ENCODE measurements around the gene ADA. TPM values are rescaled to one million over a fixed set of nuclear protein-coding genes. Genes with fewer than 3 reads are reported as not detected.

The ADA gene
- total RNA-seq, 1 experiment from 2014 or later = 41.4 TPM

Other genes starting within 250 kb of the ADA start
- 5.8 and 12.9 TPM in 2 replicates for gene TTPAL, start 175.8 kb downstream of the ADA start, total RNA-seq (2014; rRNA removed; shearing (Covaris generic); ENCODE audit: low replicate concordance)
- 54.8 and 78.9 TPM in 2 replicates for gene SERINC3, start 129.6 kb downstream of the ADA start, total RNA-seq (2014; rRNA removed; shearing (Covaris generic); ENCODE audit: low replicate concordance)
- 73.0 and 79.2 TPM in 2 replicates for gene PKIG, start 69.1 kb downstream of the ADA start, total RNA-seq (2014; rRNA removed; shearing (Covaris generic); ENCODE audit: low replicate concordance)
- gene CCN5, start 63.7 kb upstream of the ADA start, total RNA-seq (2014; rRNA removed; shearing (Covaris generic); ENCODE audit: low replicate concordance) = 0.07 TPM in 1 of 2 replicates, not detected in the other
- not detected in 2 replicates for gene KCNK15, start 94.2 kb upstream of the ADA start, total RNA-seq (2014; rRNA removed; shearing (Covaris generic); ENCODE audit: low replicate concordance)
- 0.39 and 2.9 TPM in 2 replicates for gene RIMS4, start 158.8 kb upstream of the ADA start, total RNA-seq (2014; rRNA removed; shearing (Covaris generic); ENCODE audit: low replicate concordance)
- gene YWHAB, start 234.0 kb upstream of the ADA start, total RNA-seq (2014; rRNA removed; shearing (Covaris generic); ENCODE audit: low replicate concordance) = 118 and 125 TPM in 2 replicates